Measurements from ENCODE around the gene ANKDD1A. TPM values are rescaled to one million over a fixed set of nuclear protein-coding genes. Genes with fewer than 3 reads are reported as not detected.

Gene ANKDD1A
- total RNA-seq, 1 experiment from 2014 or later = 6.8 TPM

DNA sequence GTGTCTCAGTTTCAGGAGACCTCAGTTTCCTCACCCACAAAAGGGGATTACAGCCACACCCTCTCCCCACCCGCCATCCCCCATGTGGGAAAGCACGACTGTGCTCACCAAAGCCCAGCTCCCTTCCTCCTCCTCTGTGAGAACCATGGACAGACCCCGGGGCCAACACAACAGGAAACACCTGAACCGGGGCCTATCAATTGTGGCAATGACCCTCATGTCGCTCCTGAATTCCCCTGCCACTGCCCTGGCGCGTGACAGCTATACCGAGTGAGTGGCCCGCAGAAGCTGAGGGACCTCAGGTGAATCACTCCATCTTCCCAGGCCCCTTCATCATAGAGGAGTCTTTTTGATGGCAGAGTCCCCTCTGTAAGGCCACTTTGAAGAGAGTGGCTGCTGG, 41.3 kb upstream of the ANKDD1A start:
- H3K9me3 ChIP-seq (ENCODE audit: control insufficient read depth, insufficient read depth, low read depth, low read length) = no peaks in the 10 kb centered on the region
- in situ Hi-C loops (cut with HindIII; ENCODE audit: low pct_unique_long_range_greater_than_20kb, low sequenced_read_pairs) (no loop called here), intact Hi-C loops (cut with micrococcal nuclease; ENCODE audit: unreplicated experiment) (no loop called here)
- no peaks in the 10 kb centered on the region; the same call in 1 of the 2 replicates for H3K4me1 ChIP-seq (ENCODE audit: control insufficient read depth, insufficient read depth, low read length)
- ATAC-seq (no peak), DNase-seq (ENCODE audit: low read depth, low spot score) (no peak)
- no peak overlapping the region for H3K4me3 ChIP-seq (ENCODE audit: low read depth in 2 of 2, low read length in 2 of 2)
- H3K27me3 ChIP-seq (ENCODE audit: control insufficient read depth, insufficient read depth, low read length) = no peaks in the 10 kb centered on the region
- TF ChIP-seq SIN3A (IDR thresholded peaks at IDR 0.05; ENCODE audit: borderline replicate concordance, insufficient read depth, low read depth, low read length) = no peak
- no peak for TF ChIP-seq REST (IDR thresholded peaks at IDR 0.05; ENCODE audit: insufficient read depth in 1 of 2, low read depth in 2 of 2, low read length in 1 of 2)
- TF ChIP-seq POLR2AphosphoS5 (IDR thresholded peaks at IDR 0.05; ENCODE audit: low read depth, low read length) = no peak
- no peak for TF ChIP-seq TCF7L2 (IDR thresholded peaks at IDR 0.05; ENCODE audit: low read depth, low read length)
- TF ChIP-seq, protein P1, sequence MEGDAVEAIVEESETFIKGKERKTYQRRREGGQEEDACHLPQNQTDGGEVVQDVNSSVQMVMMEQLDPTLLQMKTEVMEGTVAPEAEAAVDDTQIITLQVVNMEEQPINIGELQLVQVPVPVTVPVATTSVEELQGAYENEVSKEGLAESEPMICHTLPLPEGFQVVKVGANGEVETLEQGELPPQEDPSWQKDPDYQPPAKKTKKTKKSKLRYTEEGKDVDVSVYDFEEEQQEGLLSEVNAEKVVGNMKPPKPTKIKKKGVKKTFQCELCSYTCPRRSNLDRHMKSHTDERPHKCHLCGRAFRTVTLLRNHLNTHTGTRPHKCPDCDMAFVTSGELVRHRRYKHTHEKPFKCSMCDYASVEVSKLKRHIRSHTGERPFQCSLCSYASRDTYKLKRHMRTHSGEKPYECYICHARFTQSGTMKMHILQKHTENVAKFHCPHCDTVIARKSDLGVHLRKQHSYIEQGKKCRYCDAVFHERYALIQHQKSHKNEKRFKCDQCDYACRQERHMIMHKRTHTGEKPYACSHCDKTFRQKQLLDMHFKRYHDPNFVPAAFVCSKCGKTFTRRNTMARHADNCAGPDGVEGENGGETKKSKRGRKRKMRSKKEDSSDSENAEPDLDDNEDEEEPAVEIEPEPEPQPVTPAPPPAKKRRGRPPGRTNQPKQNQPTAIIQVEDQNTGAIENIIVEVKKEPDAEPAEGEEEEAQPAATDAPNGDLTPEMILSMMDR (IDR thresholded peaks at IDR 0.05) = no peak
- H3K27ac ChIP-seq (ENCODE audit: low read length) = no peak overlapping the region
- CTCF ChIA-PET = no interaction called here
- POLR2A ChIA-PET = interaction anchor here (0.5 to 0.6 kb wide), 2 partner anchors 17 to 38 kb away, joined by 3 to 9 read pairs; no protein-coding TSS in a partner anchor
- no peaks in the 10 kb centered on the region for H3K36me3 ChIP-seq (ENCODE audit: control insufficient read depth, insufficient read depth, low read length)
- no TSS peak for BruUV-seq (replicated peaks)

- Histone ChIP-seq H3K27ac (ENCODE audit: low read length) (no peak overlapping the region), H3K4me3 (ENCODE audit: low read depth in 2 of 2, low read length in 2 of 2) (no peak overlapping the region), H3K36me3 (ENCODE audit: control insufficient read depth, insufficient read depth, low read length) (no peaks in the 10 kb centered on the region), H3K4me1 (ENCODE audit: control insufficient read depth, insufficient read depth, low read length) (no peaks in the 10 kb centered on the region), H3K27me3 (ENCODE audit: control insufficient read depth, insufficient read depth, low read length) (no peaks in the 10 kb centered on the region), H3K9me3 (ENCODE audit: control insufficient read depth, insufficient read depth, low read depth, low read length) (no peaks in the 10 kb centered on the region)
- ChIA-PET POLR2A (interaction anchor here (1.1 kb wide), 1 partner anchor 13 kb away, joined by 3 read pairs; no protein-coding TSS in a partner anchor), CTCF (no interaction called here)
- intact Hi-C loops (cut with micrococcal nuclease; ENCODE audit: unreplicated experiment) = no loop called here
- in situ Hi-C loops (cut with HindIII; ENCODE audit: low pct_unique_long_range_greater_than_20kb, low sequenced_read_pairs) = no loop called here
- no peak for TF ChIP-seq SIN3A (IDR thresholded peaks at IDR 0.05; ENCODE audit: borderline replicate concordance, insufficient read depth, low read depth, low read length)
- no peak for TF ChIP-seq POLR2AphosphoS5 (IDR thresholded peaks at IDR 0.05; ENCODE audit: low read depth, low read length)
- no peak for TF ChIP-seq TCF7L2 (IDR thresholded peaks at IDR 0.05; ENCODE audit: low read depth, low read length)
- TF ChIP-seq REST (IDR thresholded peaks at IDR 0.05; ENCODE audit: insufficient read depth in 1 of 2, low read depth in 2 of 2, low read length in 1 of 2) = no peak
- TF ChIP-seq, protein P1 (IDR thresholded peaks at IDR 0.05) = no peak
- ATAC-seq = no peak; the same call in 1 of the 2 replicates
- no TSS peak for BruUV-seq (replicated peaks)
- no peak for DNase-seq (ENCODE audit: low read depth, low spot score)
These were observed 36.0 kb upstream of the ANKDD1A start for GRCh38 chr15:64875641-64876223.

Data from Panc1 (cell line).